Testis (tissue), 2 donors: Measurements from ENCODE around the gene PIBF1.

Experiments
- CTCF ChIP-seq, 3 experiments: fragments of 450-650 bp in 2 of 3; fragments of 200-600 bp in 1 of 3; sonication (generic) in 1 of 3; IDR thresholded peaks; one replicate each; pipeline ENCODE4 v1.5.1; 2016 to 2019; ENCODE audit warnings: antibody characterized with exemption in 3 of 3, mild to moderate bottlenecking in 2 of 3, moderate library complexity in 1 of 3
- POLR2A ChIP-seq: fragments of 450-650 bp; IDR thresholded peaks from one replicate; pipeline ENCODE4 v1.6.1; 2017; ENCODE audit warnings: antibody characterized with exemption, mild to moderate bottlenecking, moderate library complexity

DNA sequence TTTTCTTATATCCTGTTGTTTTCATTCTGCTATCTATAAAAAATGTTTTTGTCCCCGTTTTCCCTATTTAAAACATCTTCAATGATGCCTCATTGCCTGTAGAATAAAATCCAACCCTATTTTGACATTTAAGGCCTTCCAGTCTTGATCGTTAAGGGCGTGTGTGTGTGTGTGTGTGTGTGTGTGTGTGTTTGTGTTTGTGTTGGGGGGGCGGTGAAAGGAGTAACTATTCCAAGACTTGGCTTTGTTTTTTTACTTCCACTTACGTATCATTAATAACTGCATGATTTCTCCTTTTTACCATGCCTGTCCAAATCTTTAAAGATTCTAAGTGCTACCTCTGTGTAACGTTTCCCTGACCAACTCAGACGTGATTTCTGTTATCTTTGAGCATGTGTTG is 784 bp downstream of the PIBF1 start:
- TF ChIP-seq CTCF (IDR thresholded peaks at IDR 0.05) (no peak), POLR2A (no peak)
